ENCODE data around the gene CKAP4. TPM values are rescaled to one million over a fixed set of nuclear protein-coding genes. Genes with fewer than 3 reads are reported as not detected.

The CKAP4 gene
- total and polyA plus RNA-seq, 2 of the 13 experiments (the other 11 are each of a cell fraction or from before 2014, with no cell fraction given), result 39.2 to 70.2 TPM

DNA sequence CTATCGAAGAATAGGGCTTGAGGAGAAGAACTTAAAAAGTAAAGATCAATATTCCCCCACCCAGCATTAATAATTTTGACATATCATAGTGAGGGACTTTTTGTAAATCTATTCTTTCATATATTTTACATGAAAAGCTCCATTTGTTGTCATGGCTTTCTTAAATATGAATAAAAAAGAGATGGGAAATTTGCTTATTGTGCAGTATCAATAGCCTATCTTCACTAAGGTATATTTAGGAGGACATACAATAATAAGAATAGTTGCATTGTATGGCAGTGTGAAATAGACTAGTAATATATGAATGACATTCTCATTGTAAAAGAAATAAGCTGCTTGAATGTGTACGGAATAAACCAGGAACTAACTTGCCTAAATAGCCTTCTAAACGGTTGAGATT, 49.3 kb upstream of the CKAP4 start:
- ChIA-PET POLR2A (interaction anchor here (1.1 to 2.4 kb wide), 2 partner anchors 12 to 50 kb away, joined by 4 to 10 read pairs; no protein-coding TSS in a partner anchor), CTCF (ENCODE audit: low intra/inter-chr PET ratio, low total read pairs) (no interaction called here)
- Histone ChIP-seq H3K4me1 (ENCODE audit: insufficient read depth, low read length) (peaks cover 52% of the 10 kb centered on the region), H3K9ac (ENCODE audit: insufficient read depth, low read depth, low read length) (no peak overlapping the region), H3K27ac (ENCODE audit: extremely low read length, insufficient read depth, low read length) (no peak overlapping the region), H4K20me1 (ENCODE audit: insufficient read depth, low read length) (no peaks in the 10 kb centered on the region), H3K4me3 (replicated peaks in 1 of 3; ENCODE audit: insufficient read depth in 1 of 3, low read depth in 2 of 3, low read length in 3 of 3) (no peak overlapping the region), H3K27me3 (ENCODE audit: control insufficient read depth in 1 of 2, insufficient read depth in 2 of 2, low read length in 2 of 2) (no peaks in the 10 kb centered on the region), H3K36me3 (replicated peaks in 1 of 2; ENCODE audit: control insufficient read depth in 1 of 2, insufficient read depth in 2 of 2, low read length in 2 of 2) (no peaks in the 10 kb centered on the region), H2AFZ (ENCODE audit: low read length) (no peak overlapping the region), H3K4me2 (ENCODE audit: low read depth, low read length) (peak overlapping the region; percentile 16; the same call in 1 of the 2 replicates), H3K9me3 (ENCODE audit: low read length) (no peaks in the 10 kb centered on the region), H3K79me2 (ENCODE audit: insufficient read depth, low read length) (no peaks in the 10 kb centered on the region)
- in situ Hi-C loops (cut with HindIII; ENCODE audit: extremely low pct_ligation_motif_present, low pct_unique_long_range_greater_than_20kb) (no loop called here), intact Hi-C loops (cut with micrococcal nuclease; ENCODE audit: unreplicated experiment) (no loop called here)
- WGBS (ENCODE audit: low lambda C conversion rate), result 48% methylated on average over 3 of the region's 3 CpGs
- FAIRE-seq (no peak), DNase-seq (ENCODE audit: low spot score) (no peak), ATAC-seq (no peak)
- no TSS peak for BruUV-seq (replicated peaks)
- no peak for TF ChIP-seq NCOR1 (IDR thresholded peaks at IDR 0.05; ENCODE audit: borderline replicate concordance, low read length)
- TF ChIP-seq MAFK (conservative IDR thresholded peaks at IDR 0.05 in 1 of 2, IDR thresholded peaks at IDR 0.05 in 1 of 2; ENCODE audit: low read length in 2 of 2), result peak; percentile 34 to 54

DNA sequence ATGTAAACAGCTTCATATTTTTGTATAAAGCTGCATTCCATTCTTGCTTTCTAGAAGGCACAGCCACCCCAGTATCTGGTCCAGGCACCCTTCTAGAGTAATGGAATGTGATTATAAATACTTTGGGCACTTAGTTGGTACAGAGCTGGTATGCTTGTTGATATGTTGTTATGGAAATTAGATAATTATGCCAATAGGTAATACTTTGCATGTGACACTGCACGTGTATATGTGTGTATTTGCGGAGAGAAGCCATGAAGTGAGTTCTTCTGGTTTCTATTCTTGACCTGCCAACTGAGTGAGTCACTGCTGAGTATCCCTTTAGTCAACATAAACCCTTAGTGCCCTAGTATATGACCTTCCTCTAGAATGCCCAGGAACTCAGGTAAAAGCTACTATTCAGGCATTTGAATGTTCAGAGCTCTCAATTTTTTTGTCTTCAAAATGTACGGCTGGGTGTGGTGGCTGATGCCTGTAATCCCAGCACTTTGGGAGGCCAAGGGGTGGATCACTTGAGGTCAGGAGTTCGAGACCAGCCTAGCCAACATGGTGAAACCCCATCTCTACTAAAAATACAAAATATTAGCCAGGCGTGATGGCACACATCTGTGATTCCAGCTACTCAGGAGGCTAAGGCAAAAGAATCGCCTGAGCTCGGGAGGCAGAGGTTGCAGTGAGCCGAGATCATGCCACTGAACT, 48.5 kb upstream of the CKAP4 start:
- H4K20me1 ChIP-seq (ENCODE audit: insufficient read depth, low read length), result no peaks in the 10 kb centered on the region
- H2AFZ ChIP-seq (ENCODE audit: low read length), result no peak overlapping the region
- POLR2A ChIA-PET, result interaction anchor here (0.8 to 2.4 kb wide), 6 partner anchors 11 to 69 kb away, joined by 3 to 10 read pairs (median 4); partner anchors contain the start of gene POLR3B
- H3K4me3 ChIP-seq (replicated peaks in 1 of 3; ENCODE audit: insufficient read depth in 1 of 3, low read depth in 2 of 3, low read length in 3 of 3), result no peak overlapping the region
- no peaks in the 10 kb centered on the region for H3K36me3 ChIP-seq (replicated peaks in 1 of 2; ENCODE audit: control insufficient read depth in 1 of 2, insufficient read depth in 2 of 2, low read length in 2 of 2)
- no peak overlapping the region for H3K27ac ChIP-seq (ENCODE audit: extremely low read length, insufficient read depth, low read length)
- H3K9ac ChIP-seq (ENCODE audit: insufficient read depth, low read depth, low read length), result no peak overlapping the region
- H3K4me1 ChIP-seq (ENCODE audit: insufficient read depth, low read length), result peaks cover 51% of the 10 kb centered on the region
- intact Hi-C loops (cut with micrococcal nuclease; ENCODE audit: unreplicated experiment) (no loop called here), in situ Hi-C loops (cut with HindIII; ENCODE audit: extremely low pct_ligation_motif_present, low pct_unique_long_range_greater_than_20kb) (no loop called here)
- no TSS peak for BruUV-seq (replicated peaks)
- WGBS (ENCODE audit: low lambda C conversion rate), result 42% methylated on average over 8 of the region's 8 CpGs
- CTCF ChIA-PET (ENCODE audit: low intra/inter-chr PET ratio, low total read pairs), result no interaction called here
- DNase-seq (ENCODE audit: low spot score) (peak; percentile 80), FAIRE-seq (no peak), ATAC-seq (peak; percentile 82)
- no peaks in the 10 kb centered on the region for H3K9me3 ChIP-seq (ENCODE audit: low read length)
- peak overlapping the region; percentile 16; the same call in 1 of the 2 replicates for H3K4me2 ChIP-seq (ENCODE audit: low read depth, low read length)
- H3K79me2 ChIP-seq (ENCODE audit: insufficient read depth, low read length), result no peaks in the 10 kb centered on the region
- no peaks in the 10 kb centered on the region for H3K27me3 ChIP-seq (ENCODE audit: control insufficient read depth in 1 of 2, insufficient read depth in 2 of 2, low read length in 2 of 2)
- TF ChIP-seq ZNF292 (CRISPR knock-in tag; IDR thresholded peaks at IDR 0.05; ENCODE audit: borderline replicate concordance, low read depth) (no peak), ADNP (CRISPR knock-in tag; IDR thresholded peaks at IDR 0.05) (peak; percentile 40; the same call in 1 of the 2 replicates), RXRB (CRISPR knock-in tag; IDR thresholded peaks at IDR 0.05; ENCODE audit: borderline replicate concordance) (peak; percentile 60; the same call in 1 of the 2 replicates), MAFG (CRISPR knock-in tag; IDR thresholded peaks at IDR 0.05) (no peak), ZNF703 (CRISPR knock-in tag; IDR thresholded peaks at IDR 0.05; ENCODE audit: borderline replicate concordance) (no peak), BRD4 (CRISPR knock-in tag; IDR thresholded peaks at IDR 0.05) (no peak), YEATS2 (CRISPR knock-in tag; IDR thresholded peaks at IDR 0.05; ENCODE audit: borderline replicate concordance) (no peak)
- TF ChIP-seq, protein P1, sequence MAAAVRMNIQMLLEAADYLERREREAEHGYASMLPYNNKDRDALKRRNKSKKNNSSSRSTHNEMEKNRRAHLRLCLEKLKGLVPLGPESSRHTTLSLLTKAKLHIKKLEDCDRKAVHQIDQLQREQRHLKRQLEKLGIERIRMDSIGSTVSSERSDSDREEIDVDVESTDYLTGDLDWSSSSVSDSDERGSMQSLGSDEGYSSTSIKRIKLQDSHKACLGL (CRISPR knock-in tag; IDR thresholded peaks at IDR 0.05), result no peak
- TF ChIP-seq, protein P2, sequence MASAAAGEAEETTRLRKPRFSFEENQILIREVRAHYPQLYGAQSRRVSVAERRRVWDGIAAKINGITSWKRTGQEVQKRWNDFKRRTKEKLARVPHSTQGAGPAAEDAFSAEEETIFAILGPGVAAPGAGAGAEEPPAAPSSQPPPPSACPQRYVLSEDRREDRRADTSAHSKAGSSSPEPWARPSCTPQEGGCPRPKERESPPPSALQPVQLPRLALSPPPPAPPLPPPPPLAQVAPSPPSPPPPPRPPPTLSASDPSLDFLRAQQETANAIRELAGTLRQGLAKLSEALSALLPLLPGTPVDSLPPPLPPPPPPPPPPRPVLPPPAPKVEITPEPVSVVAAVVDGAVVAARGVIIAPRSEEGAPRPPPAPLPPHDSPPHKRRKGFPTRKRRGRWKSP (CRISPR knock-in tag; IDR thresholded peaks at IDR 0.05), result no peak
- TF ChIP-seq, protein P3, sequence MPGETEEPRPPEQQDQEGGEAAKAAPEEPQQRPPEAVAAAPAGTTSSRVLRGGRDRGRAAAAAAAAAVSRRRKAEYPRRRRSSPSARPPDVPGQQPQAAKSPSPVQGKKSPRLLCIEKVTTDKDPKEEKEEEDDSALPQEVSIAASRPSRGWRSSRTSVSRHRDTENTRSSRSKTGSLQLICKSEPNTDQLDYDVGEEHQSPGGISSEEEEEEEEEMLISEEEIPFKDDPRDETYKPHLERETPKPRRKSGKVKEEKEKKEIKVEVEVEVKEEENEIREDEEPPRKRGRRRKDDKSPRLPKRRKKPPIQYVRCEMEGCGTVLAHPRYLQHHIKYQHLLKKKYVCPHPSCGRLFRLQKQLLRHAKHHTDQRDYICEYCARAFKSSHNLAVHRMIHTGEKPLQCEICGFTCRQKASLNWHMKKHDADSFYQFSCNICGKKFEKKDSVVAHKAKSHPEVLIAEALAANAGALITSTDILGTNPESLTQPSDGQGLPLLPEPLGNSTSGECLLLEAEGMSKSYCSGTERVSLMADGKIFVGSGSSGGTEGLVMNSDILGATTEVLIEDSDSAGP (CRISPR knock-in tag; IDR thresholded peaks at IDR 0.05; ENCODE audit: borderline replicate concordance), result no peak
- TF ChIP-seq, protein P4, sequence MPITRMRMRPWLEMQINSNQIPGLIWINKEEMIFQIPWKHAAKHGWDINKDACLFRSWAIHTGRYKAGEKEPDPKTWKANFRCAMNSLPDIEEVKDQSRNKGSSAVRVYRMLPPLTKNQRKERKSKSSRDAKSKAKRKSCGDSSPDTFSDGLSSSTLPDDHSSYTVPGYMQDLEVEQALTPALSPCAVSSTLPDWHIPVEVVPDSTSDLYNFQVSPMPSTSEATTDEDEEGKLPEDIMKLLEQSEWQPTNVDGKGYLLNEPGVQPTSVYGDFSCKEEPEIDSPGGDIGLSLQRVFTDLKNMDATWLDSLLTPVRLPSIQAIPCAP (CRISPR knock-in tag; IDR thresholded peaks at IDR 0.05; ENCODE audit: low read depth), result no peak

All from HepG2 (cell line).